IMR-90 (cell line): ENCODE results near the gene TRDMT1. TPM values are rescaled to one million over a fixed set of nuclear protein-coding genes. Genes with fewer than 3 reads are reported as not detected.

Experiments used
- ATAC-seq: fragments of 200-7000 bp; cut with Tn5 transposase; 2 replicates; pipeline ENCODE4 v1.9.1; 2020; ENCODE audit warnings: low read depth, mild to moderate bottlenecking, moderate library complexity
- BruUV-seq: library from RNA; stranded (reverse); fragments of 400-500 nt; replicated peaks from 2 replicates; lab custom pipeline; 2021; lab: Mats Ljungman, UMichigan
- CTCF ChIA-PET: fragments of 300-600 bp; formaldehyde crosslinking; extraction: SDS; loops from one replicate; lab custom pipeline; 2021; ENCODE audit warnings: antibody characterized with exemption; lab: Yijun Ruan, JAX
- POLR2A ChIA-PET: fragments of 300-600 bp; sonication (Branson Sonifier 250); formaldehyde crosslinking; loops from one replicate; lab custom pipeline; 2022; ENCODE audit warnings: antibody characterized with exemption; ENCODE audit not compliant: unreplicated experiment; lab: Charles Lee
- DNase-seq: peaks from one replicate; pipeline ENCODE4 v3.0.0; 2013
- H2AFZ ChIP-seq: replicated peaks from 2 replicates; pipeline ENCODE3; 2013; ENCODE audit warnings: low read length, mild to moderate bottlenecking; ENCODE audit not compliant: poor library complexity
- H2AK5ac ChIP-seq: 2 replicates; pipeline ENCODE4 v1.6.1; 2013; ENCODE audit warnings: low read depth, low read length, inconsistent platforms
- H2AK9ac ChIP-seq: replicated peaks from 2 replicates; pipeline ENCODE3; 2013; ENCODE audit warnings: mild to moderate bottlenecking, low read depth, low read length, moderate library complexity; ENCODE audit not compliant: poor library complexity
- H2BK120ac ChIP-seq: 2 replicates; pipeline ENCODE4 v1.6.1; 2013; ENCODE audit warnings: low read depth, low read length, inconsistent platforms
- H2BK15ac ChIP-seq: 3 replicates; pipeline ENCODE4 v1.6.1; 2013; ENCODE audit warnings: low read depth, low read length, inconsistent platforms
- H2BK20ac ChIP-seq: 2 replicates; pipeline ENCODE4 v1.6.1; 2013; ENCODE audit warnings: low read depth, mild to moderate bottlenecking, inconsistent platforms, low read length, moderate library complexity
- H2BK5ac ChIP-seq: 2 replicates; pipeline ENCODE4 v1.6.1; 2013; ENCODE audit warnings: mild to moderate bottlenecking, low read depth, low read length, inconsistent platforms; ENCODE audit not compliant: poor library complexity, severe bottlenecking
- H3K14ac ChIP-seq: replicated peaks from 2 replicates; pipeline ENCODE4 v1.6.1; 2013; ENCODE audit warnings: low read depth, low read length, inconsistent platforms
- H3K18ac ChIP-seq: 2 replicates; pipeline ENCODE4 v1.6.1; 2013; ENCODE audit warnings: low read depth, low read length, control low read depth
- H3K23ac ChIP-seq: 2 replicates; pipeline ENCODE4 v1.6.1; 2013; ENCODE audit warnings: low read depth, low read length, inconsistent platforms
- H3K27ac ChIP-seq: 2 replicates; pipeline ENCODE4 v1.5.1; 2013; ENCODE audit warnings: mild to moderate bottlenecking, control low read depth, low read length; ENCODE audit not compliant: insufficient read depth
- H3K27me3 ChIP-seq: 2 replicates; pipeline ENCODE4 v1.6.1; 2013; ENCODE audit warnings: low read length; ENCODE audit not compliant: control insufficient read depth, insufficient read depth
- H3K36me3 ChIP-seq: 2 replicates; pipeline ENCODE4 v1.6.1; 2013; ENCODE audit warnings: low read length, mixed read lengths; ENCODE audit not compliant: control insufficient read depth, insufficient read depth
- H3K4ac ChIP-seq: 2 replicates; pipeline ENCODE4 v1.6.1; 2013; ENCODE audit warnings: low read depth, low read length, inconsistent platforms
- H3K4me1 ChIP-seq: 2 replicates; pipeline ENCODE4 v1.6.1; 2013; ENCODE audit warnings: low read length, mixed read lengths; ENCODE audit not compliant: control insufficient read depth, insufficient read depth
- H3K4me2 ChIP-seq: 2 replicates; pipeline ENCODE4 v1.6.1; 2013; ENCODE audit warnings: low read depth, mild to moderate bottlenecking, control low read depth, low read length, moderate library complexity
- H3K4me3 ChIP-seq: 2 replicates; pipeline ENCODE4 v1.5.1; 2013; ENCODE audit warnings: low read depth, mild to moderate bottlenecking, control low read depth, low read length, moderate library complexity; ENCODE audit not compliant: insufficient read depth
- H3K56ac ChIP-seq: 2 replicates; pipeline ENCODE4 v1.6.1; 2013; ENCODE audit warnings: low read length, inconsistent platforms; ENCODE audit not compliant: insufficient read depth; ENCODE audit errors: extremely low read depth
- H3K79me1 ChIP-seq, 2 experiments: 2 replicates each; pipeline ENCODE4 v1.6.1; 2013; ENCODE audit warnings: low read length in 2 of 2, inconsistent platforms in 1 of 2, low read depth in 1 of 2
- H3K9ac ChIP-seq: 2 replicates; pipeline ENCODE4 v1.6.1; 2013; ENCODE audit warnings: low read depth, low read length, control low read depth
- H3K9me1 ChIP-seq: 2 replicates; pipeline ENCODE4 v1.6.1; 2013; ENCODE audit warnings: low read length, inconsistent platforms; ENCODE audit not compliant: insufficient read depth
- H3K9me3 ChIP-seq: 2 replicates; pipeline ENCODE4 v1.6.1; 2013; ENCODE audit warnings: low read length; ENCODE audit not compliant: control insufficient read depth, insufficient read depth
- H4K20me1 ChIP-seq: 2 replicates; pipeline ENCODE4 v1.6.1; 2013; ENCODE audit warnings: low read length, inconsistent platforms; ENCODE audit not compliant: insufficient read depth
- H4K5ac ChIP-seq: 2 replicates; pipeline ENCODE4 v1.6.1; 2013; ENCODE audit warnings: mild to moderate bottlenecking, low read depth, low read length, control low read depth
- H4K8ac ChIP-seq, 2 experiments: 2 replicates each; pipeline ENCODE4 v1.6.1; 2013; ENCODE audit warnings: low read depth in 2 of 2, low read length in 2 of 2, control low read depth in 1 of 2, inconsistent platforms in 1 of 2
- H4K91ac ChIP-seq: 2 replicates; pipeline ENCODE4 v1.6.1; 2013; ENCODE audit warnings: low read depth, low read length, inconsistent platforms; ENCODE audit not compliant: insufficient read depth
- CEBPB ChIP-seq: IDR thresholded peaks from 2 replicates; pipeline ENCODE4 v1.6.1; 2012; ENCODE audit warnings: low read depth, low read length, improper control_type of control experiment
- CTCF ChIP-seq: conservative IDR thresholded peaks from 2 replicates; pipeline ENCODE4 v1.5.1; 2012; ENCODE audit warnings: mild to moderate bottlenecking, low read depth, low read length, improper control_type of control experiment
- FOS ChIP-seq: fragments of 150-350 bp; IDR thresholded peaks from 2 replicates; pipeline ENCODE4 v1.6.1; 2016; ENCODE audit warnings: low read depth, low read length
- MAZ ChIP-seq: IDR thresholded peaks from 2 replicates; pipeline ENCODE4 v1.6.1; 2012; ENCODE audit warnings: low read depth, mild to moderate bottlenecking, low read length, improper control_type of control experiment, moderate library complexity, borderline replicate concordance
- MXI1 ChIP-seq: IDR thresholded peaks from 2 replicates; pipeline ENCODE4 v1.6.1; 2012; ENCODE audit warnings: low read depth, mild to moderate bottlenecking, low read length, moderate library complexity, borderline replicate concordance
- NFE2L2 ChIP-seq: fragments of 150-350 bp; IDR thresholded peaks from 2 replicates; pipeline ENCODE4 v1.6.1; 2016; ENCODE audit warnings: low read depth, mild to moderate bottlenecking, low read length
- POLR2A ChIP-seq: IDR thresholded peaks from 2 replicates; pipeline ENCODE4 v1.6.1; 2012; ENCODE audit warnings: mild to moderate bottlenecking, low read depth, low read length
- RCOR1 ChIP-seq: IDR thresholded peaks from 2 replicates; pipeline ENCODE4 v1.6.1; 2012; ENCODE audit warnings: mild to moderate bottlenecking, low read length, improper control_type of control experiment; ENCODE audit not compliant: insufficient replicate concordance
- WGBS, 2 experiments: methylation state at CpG; one replicate each; pipeline versions ENCODE4 v1.1.5 to v1.1.7; 2013; ENCODE audit warnings: missing lambda C conversion rate in 2 of 2; ENCODE audit not compliant: insufficient read length in 1 of 2; ENCODE audit errors: extremely low coverage in 2 of 2; 5-methylcytosine and 5-hydroxymethylcytosine counted together
- dilution Hi-C: fragments of 300-500 bp; cut with HindIII; formaldehyde crosslinking; loops from one replicate; pipeline ENCODE4 v1.14.3; 2018; ENCODE audit warnings: low sequenced_read_pairs; ENCODE audit not compliant: unreplicated experiment
- in situ Hi-C: fragments of 300-500 bp; cut with MboI; formaldehyde crosslinking; loops from 3 replicates; pipeline ENCODE4 v1.14.3; 2019; ENCODE audit warnings: low sequenced_read_pairs, inconsistent platforms, mixed read lengths
- intact Hi-C: fragments of 100-400 bp; cut with micrococcal nuclease; formaldehyde crosslinking; loops from 2 replicates; pipeline ENCODE4 v1.10.0; 2022
- polyA plus RNA-seq, 3 experiments: library from polyadenylated mRNA; depleted of rRNA; stranded (reverse); fragments of >200 nt; gene quantifications; 2 replicates each; pipeline ENCODE4 v1.2.3, GENCODE V29; 2012; ENCODE audit warnings: low replicate concordance in 1 of 3
- total RNA-seq: library from RNA; depleted of rRNA; stranded (reverse); fragments of >200 nt; gene quantifications from 2 replicates; pipeline ENCODE4 v1.2.3, GENCODE V29; 2012

TRDMT1 gene
- total and polyA plus RNA-seq, 2 of the 4 experiments (the other 2 are of a cell fraction): 2.1 to 4.7 TPM

DNA sequence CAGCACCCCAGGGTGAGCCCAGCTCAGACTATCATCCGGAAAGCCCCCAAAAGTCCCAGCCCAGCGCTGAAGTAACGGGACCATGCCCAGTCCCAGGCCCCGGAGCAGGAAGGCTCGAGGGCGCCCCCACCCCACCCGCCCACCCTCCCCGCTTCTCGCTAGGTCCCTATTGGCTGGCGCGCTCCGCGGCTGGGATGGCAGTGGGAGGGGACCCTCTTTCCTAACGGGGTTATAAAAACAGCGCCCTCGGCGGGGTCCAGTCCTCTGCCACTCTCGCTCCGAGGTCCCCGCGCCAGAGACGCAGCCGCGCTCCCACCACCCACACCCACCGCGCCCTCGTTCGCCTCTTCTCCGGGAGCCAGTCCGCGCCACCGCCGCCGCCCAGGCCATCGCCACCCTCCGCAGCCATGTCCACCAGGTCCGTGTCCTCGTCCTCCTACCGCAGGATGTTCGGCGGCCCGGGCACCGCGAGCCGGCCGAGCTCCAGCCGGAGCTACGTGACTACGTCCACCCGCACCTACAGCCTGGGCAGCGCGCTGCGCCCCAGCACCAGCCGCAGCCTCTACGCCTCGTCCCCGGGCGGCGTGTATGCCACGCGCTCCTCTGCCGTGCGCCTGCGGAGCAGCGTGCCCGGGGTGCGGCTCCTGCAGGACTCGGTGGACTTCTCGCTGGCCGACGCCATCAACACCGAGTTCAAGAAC lies 27.7 kb upstream of the TRDMT1 start:
- ATAC-seq (peak; percentile 76), DNase-seq (peak; percentile 89)
- ChIA-PET POLR2A (interaction anchor here (0.6 to 3.5 kb wide), 12 partner anchors 10 to 388 kb away, joined by 3 to 25 read pairs (median 4); no protein-coding TSS in a partner anchor), CTCF (interaction anchor here (0.7 to 1.4 kb wide), 3 partner anchors 17 to 385 kb away, joined by 3 to 8 read pairs (median 4); no protein-coding TSS in a partner anchor)
- H4K20me1 ChIP-seq: peaks cover 51% of the 10 kb centered on the region
- H4K8ac ChIP-seq: peak overlapping the region; percentile 80 to 82
- peak overlapping the region; percentile 87 for H3K4me3 ChIP-seq
- H4K5ac ChIP-seq: peak overlapping the region; percentile 39
- peaks cover 15% of the 10 kb centered on the region for H3K9me1 ChIP-seq
- peak overlapping the region; percentile 62 for H3K18ac ChIP-seq
- peak overlapping the region; percentile 75 for H2AFZ ChIP-seq
- peak; percentile 89; the same call in 1 of the 2 replicates for TF ChIP-seq MXI1
- TF ChIP-seq POLR2A: peak; percentile 98
- peak; percentile 48; the same call in 1 of the 2 replicates for TF ChIP-seq MAZ
- TF ChIP-seq RCOR1: no peak
- no peak for TF ChIP-seq FOS
- TF ChIP-seq CTCF: 0 out of 2 replicates have a peak, but pooled peaks have one; percentile 8
- TF ChIP-seq NFE2L2: 0 out of 2 replicates have a peak, but pooled peaks have one; percentile 8
- no peak for TF ChIP-seq CEBPB
- H2BK20ac ChIP-seq: no peak overlapping the region
- peaks cover 14% of the 10 kb centered on the region for H3K4me1 ChIP-seq
- H3K27me3 ChIP-seq: no peaks in the 10 kb centered on the region
- H2BK5ac ChIP-seq: peak overlapping the region; percentile 97
- WGBS, 2 experiments: 0% methylated on average over 32 of the region's 72 CpGs; no CpG with 5 or more reads in 1 of the 2 experiments
- intact Hi-C loops: loop anchor here (1.0 to 5.0 kb wide), 6 partner anchors 14 to 386 kb away; partner anchors contain the start of gene TRDMT1
- peak overlapping the region; percentile 82 for H4K91ac ChIP-seq
- dilution Hi-C loops: no loop called here
- peak overlapping the region; percentile 89 for H3K14ac ChIP-seq
- peak overlapping the region; percentile 85 for H2AK5ac ChIP-seq
- peak overlapping the region; percentile 97 for H3K9ac ChIP-seq
- peak overlapping the region; percentile 69 for H2BK120ac ChIP-seq
- H3K9me3 ChIP-seq: no peaks in the 10 kb centered on the region
- H3K56ac ChIP-seq: peak overlapping the region; percentile 91
- in situ Hi-C loops: loop anchor here (5.0 kb wide), 1 partner anchor 202 kb away; no protein-coding TSS in a partner anchor
- peak overlapping the region; percentile 97 for H3K27ac ChIP-seq
- H3K4ac ChIP-seq: peak overlapping the region; percentile 95
- H2BK15ac ChIP-seq: no peak overlapping the region; the same call in 2 of the 3 replicates
- H3K23ac ChIP-seq: peak overlapping the region; percentile 87
- H2AK9ac ChIP-seq: peak overlapping the region; percentile 96
- peaks cover 37% of the 10 kb centered on the region for H3K36me3 ChIP-seq
- TSS peak; percentile 95 for BruUV-seq
- peak overlapping the region; percentile 97 for H3K4me2 ChIP-seq
- peaks cover 29 to 46% of the 10 kb centered on the region in 2 experiments for H3K79me1 ChIP-seq
